Endothelial cell of umbilical vein (primary cell): ENCODE data around the gene FURIN. TPM values are rescaled to one million over a fixed set of nuclear protein-coding genes. Genes with fewer than 3 reads are reported as not detected.

Experiments used
- BruUV-seq: library from RNA; stranded (reverse); fragments of 400-500 nt; replicated peaks from 2 replicates; lab custom pipeline; 2021; lab: Mats Ljungman, UMichigan
- CTCF ChIA-PET: fragments of 300-600, 350-600 bp; sonication (Branson Sonifier 250); formaldehyde crosslinking; loops from one replicate; lab custom pipeline; 2021; ENCODE audit warnings: antibody characterized with exemption, inconsistent platforms; lab: Charles Lee
- POLR2A ChIA-PET: fragments of 300-600, 350-600 bp; sonication (Branson Sonifier 250); formaldehyde crosslinking; loops from one replicate; lab custom pipeline; 2021; ENCODE audit warnings: antibody characterized with exemption, inconsistent platforms; lab: Charles Lee
- DNase-seq: peaks from one replicate; pipeline ENCODE4 v3.0.0-alpha.2; 2011; ENCODE audit warnings: low read depth, low spot score
- FAIRE-seq: peaks from 2 replicates; lab custom pipeline; 2011; peaks lifted over from hg19 to GRCh38; lab: Jason Lieb, UNC
- H2AFZ ChIP-seq: 2 replicates; pipeline ENCODE4 v1.6.0; 2012; ENCODE audit warnings: low read depth, low read length, control low read depth, inconsistent platforms
- H3K27ac ChIP-seq: 2 replicates; pipeline ENCODE4 v1.5.1; 2011; ENCODE audit warnings: low read depth, mild to moderate bottlenecking, control low read depth, low read length, moderate library complexity; ENCODE audit not compliant: insufficient read depth
- H3K27me3 ChIP-seq, 2 experiments: 2 replicates each; pipeline versions ENCODE4 v1.6.0 to v1.6.1; 2011; ENCODE audit warnings: low read length in 2 of 2, mixed read lengths in 1 of 2; ENCODE audit not compliant: control insufficient read depth in 2 of 2, insufficient read depth in 2 of 2
- H3K36me3 ChIP-seq, 2 experiments: 2 replicates in 1 of 2; 3 replicates in 1 of 2; pipeline ENCODE4 v1.5.1; 2011; ENCODE audit warnings: low read length in 2 of 2, mild to moderate bottlenecking in 1 of 2, moderate library complexity in 1 of 2; ENCODE audit not compliant: control insufficient read depth in 2 of 2, insufficient read depth in 2 of 2; ENCODE audit errors: extremely low read depth in 1 of 2
- H3K4me1 ChIP-seq: 3 replicates; pipeline ENCODE4 v1.5.1; 2011; ENCODE audit warnings: mild to moderate bottlenecking, low read length; ENCODE audit not compliant: control insufficient read depth, insufficient read depth; ENCODE audit errors: extremely low read depth
- H3K4me2 ChIP-seq: 2 replicates; pipeline ENCODE4 v1.6.1; 2011; ENCODE audit warnings: low read length, control low read depth, mixed read lengths; ENCODE audit not compliant: insufficient read depth
- H3K4me3 ChIP-seq, 3 experiments: fragments of 200-600 bp in 1 of 3; sonication (generic), shearing (Covaris generic) in 1 of 3; replicated peaks in 1 of 3; 2 replicates each; pipeline ENCODE4 v1.5.1; 2011 to 2016; ENCODE audit warnings: control low read depth in 3 of 3, low read length in 3 of 3, mild to moderate bottlenecking in 2 of 3, inconsistent platforms in 1 of 3, low read depth in 1 of 3, moderate library complexity in 1 of 3; ENCODE audit not compliant: insufficient read depth in 1 of 3
- H3K79me2 ChIP-seq: 2 replicates; pipeline ENCODE4 v1.6.0; 2012; ENCODE audit warnings: low read length, inconsistent platforms; ENCODE audit not compliant: control insufficient read depth, insufficient read depth
- H3K9ac ChIP-seq: replicated peaks from 2 replicates; pipeline ENCODE3; 2011; ENCODE audit warnings: low read length, control low read depth; ENCODE audit not compliant: insufficient read depth; ENCODE audit errors: extremely low read depth
- H3K9me1 ChIP-seq: replicated peaks from 3 replicates; pipeline ENCODE4 v1.6.0; 2011; ENCODE audit warnings: mild to moderate bottlenecking, low read length; ENCODE audit not compliant: control insufficient read depth, insufficient read depth; ENCODE audit errors: extremely low read depth
- H3K9me3 ChIP-seq: replicated peaks from 2 replicates; pipeline ENCODE4 v1.5.1; 2012; ENCODE audit warnings: low read length, inconsistent platforms; ENCODE audit not compliant: control insufficient read depth, insufficient read depth
- H4K20me1 ChIP-seq: replicated peaks from 2 replicates; pipeline ENCODE3; 2011; ENCODE audit warnings: mild to moderate bottlenecking, low read length; ENCODE audit not compliant: control insufficient read depth, insufficient read depth; ENCODE audit errors: extremely low read depth
- CTCF ChIP-seq, 2 donors: IDR thresholded peaks; 1 replicate in 1 of 2; 2 replicates in 1 of 2; pipeline ENCODE4 v1.5.1; 2011; ENCODE audit warnings: low read length in 2 of 2, mild to moderate bottlenecking in 2 of 2, moderate library complexity in 2 of 2, control low read depth in 1 of 2, inconsistent platforms in 1 of 2, low read depth in 1 of 2; ENCODE audit not compliant: insufficient read depth in 1 of 2; ENCODE audit errors: extremely low read depth in 1 of 2
- EZH2 ChIP-seq: IDR thresholded peaks from 2 replicates; pipeline ENCODE4 v1.6.1; 2012; ENCODE audit warnings: borderline replicate concordance, low read depth, mild to moderate bottlenecking, moderate library complexity, low read length, inconsistent platforms; ENCODE audit not compliant: severe bottlenecking
- FOS ChIP-seq: IDR thresholded peaks from 2 replicates; pipeline ENCODE4 v1.6.1; 2011; ENCODE audit warnings: mild to moderate bottlenecking, low read length, moderate library complexity, borderline replicate concordance; ENCODE audit not compliant: insufficient read depth
- GATA2 ChIP-seq: IDR thresholded peaks from 2 replicates; pipeline ENCODE4 v1.7.0; 2011; ENCODE audit warnings: low read depth, mild to moderate bottlenecking, moderate library complexity, mixed read lengths, low read length; ENCODE audit not compliant: insufficient read length, insufficient read depth
- JUN ChIP-seq: IDR thresholded peaks from 2 replicates; pipeline ENCODE4 v1.6.1; 2011; ENCODE audit warnings: borderline replicate concordance, low read depth; ENCODE audit not compliant: insufficient read length, insufficient read depth
- MAX ChIP-seq: IDR thresholded peaks from 2 replicates; pipeline ENCODE4 v1.6.1; 2011; ENCODE audit not compliant: insufficient read depth, insufficient read length
- MYC ChIP-seq: IDR thresholded peaks from one replicate; pipeline ENCODE4 v1.6.1; 2011; ENCODE audit warnings: mild to moderate bottlenecking, low read depth, low read length
- POLR2A ChIP-seq: IDR thresholded peaks from 2 replicates; pipeline ENCODE4 v1.6.1; 2012; ENCODE audit warnings: low read depth, mild to moderate bottlenecking, control low read depth, low read length
- POLR2AphosphoS5 ChIP-seq: IDR thresholded peaks from 2 replicates; pipeline ENCODE4 v1.6.1; 2012; ENCODE audit warnings: low read depth, mild to moderate bottlenecking, control low read depth, low read length, moderate library complexity; ENCODE audit not compliant: insufficient read depth
- dilution Hi-C: fragments of 300-500 bp; cut with MboI; formaldehyde crosslinking; loops from one replicate; pipeline ENCODE4 v1.15.0; 2019; ENCODE audit warnings: low sequenced_read_pairs; ENCODE audit not compliant: extremely low pct_ligation_motif_present
- intact Hi-C: fragments of 100-400 bp; cut with micrococcal nuclease; formaldehyde crosslinking; loops from one replicate; pipeline ENCODE4 v1.10.0; 2022
- polyA plus RNA-seq, 4 experiments: library from polyadenylated mRNA; depleted of rRNA in 3 of 4; stranded (reverse) in 3 of 4; unstranded in 1 of 4; fragments of >200 nt; gene quantifications; 2 replicates each; pipeline versions ENCODE4 v1.2.1 to v1.2.3, GENCODE V29; 2011 to 2012; ENCODE audit warnings: missing spikeins in 1 of 4
- total RNA-seq: library from RNA; stranded (reverse); gene quantifications from 2 replicates; pipeline ENCODE4 v1.2.3, GENCODE V29; 2021

The FURIN gene
- total and polyA plus RNA-seq, 2 donors (not counting 3 experiments of a cell fraction or from before 2014, with no cell fraction given): 77.4 to 131 TPM

- Histone ChIP-seq H3K4me1 (peaks cover 23% of the 10 kb centered on the region), H3K27me3 (no peaks in the 10 kb centered on the region), H3K4me2 (no peak overlapping the region), H2AFZ (no peak overlapping the region), H3K9me1 (no peaks in the 10 kb centered on the region), H3K36me3 (peaks cover 12 to 43% of the 10 kb centered on the region in 2 experiments), H3K27ac (no peak overlapping the region), H3K9ac (no peak overlapping the region), H4K20me1 (no peaks in the 10 kb centered on the region), H3K9me3 (no peaks in the 10 kb centered on the region), H3K4me3 (no peak overlapping the region), H3K79me2 (peaks cover 43% of the 10 kb centered on the region)
- FAIRE-seq (no peak), DNase-seq (no peak)
- dilution Hi-C loops: no loop called here
- CTCF ChIA-PET: no interaction called here
- no peak for TF ChIP-seq MYC
- no peak for TF ChIP-seq EZH2
- TF ChIP-seq MAX: no peak
- TF ChIP-seq GATA2: no peak
- TF ChIP-seq POLR2AphosphoS5: no peak
- no peak for TF ChIP-seq POLR2A
- TF ChIP-seq FOS: no peak
- TF ChIP-seq JUN: no peak
- TF ChIP-seq CTCF (IDR thresholded peaks at IDR 0.05; ENCODE audit: extremely low read depth in 1 of 2, insufficient read depth in 1 of 2, low read depth in 1 of 2, low read length in 2 of 2): no peak
- POLR2A ChIA-PET: no interaction called here
- BruUV-seq: no TSS peak
- intact Hi-C loops: no loop called here
Observed at GRCh38 chr15:90876046-90876445, 7.7 kb downstream of the FURIN start.
